Cardiac fibroblast (primary cell): Measurements from ENCODE around the gene TLR3.

Source experiments
- DNase-seq, 2 donors: peaks; one replicate each; pipeline versions ENCODE4 v3.0.0 to v3.0.0-alpha.2; 2010; ENCODE audit warnings: low read depth in 2 of 2
- H3K4me3 ChIP-seq, 2 donors: replicated peaks in 1 of 2; 1 replicate in 1 of 2; 2 replicates in 1 of 2; pipeline ENCODE4 v1.5.1; 2011; ENCODE audit warnings: low read depth in 2 of 2, low read length in 2 of 2, mild to moderate bottlenecking in 2 of 2, moderate library complexity in 1 of 2
- CTCF ChIP-seq: IDR thresholded peaks from one replicate; pipeline ENCODE4 v1.5.1; 2011; ENCODE audit warnings: low read depth, mild to moderate bottlenecking, low read length, inconsistent platforms

Gene TLR3

DNA sequence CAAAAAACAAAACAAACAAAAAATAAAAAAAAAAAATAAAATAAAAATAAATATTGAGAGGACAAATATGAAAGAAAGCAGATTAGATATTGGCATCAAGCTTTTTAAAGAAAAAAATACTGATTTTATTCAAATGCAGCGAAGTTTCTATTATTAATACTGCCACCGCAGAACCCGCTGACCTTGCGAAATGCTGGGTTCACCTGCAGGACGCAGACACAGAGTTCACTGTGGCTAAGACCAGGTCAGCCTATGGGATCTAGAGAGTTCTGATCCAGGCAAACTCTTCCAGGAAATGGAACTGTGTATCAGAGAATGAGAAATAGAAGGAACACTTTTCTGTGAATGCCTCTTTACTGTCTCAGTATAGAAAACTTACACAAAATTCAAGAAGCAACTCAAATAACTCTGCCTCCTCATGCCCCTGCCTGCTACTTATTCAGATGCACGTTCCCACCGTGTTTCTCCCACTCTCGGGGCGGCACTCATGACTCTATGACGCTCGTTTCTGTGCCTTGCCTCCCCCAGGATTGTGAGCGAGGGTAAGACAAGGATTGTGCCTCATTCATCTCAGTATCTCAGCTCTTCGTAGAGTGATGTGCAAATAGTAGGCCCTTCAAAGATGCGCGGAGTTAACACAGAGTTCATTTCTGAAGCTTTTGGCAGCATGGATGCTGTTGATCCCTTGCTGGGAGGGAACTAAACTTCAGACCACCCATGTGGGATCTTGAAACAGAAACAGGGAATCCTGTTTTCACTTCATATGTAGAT lies 44.1 kb upstream of the TLR3 start:
- TF ChIP-seq CTCF = no peak

GRCh38 chr4:186025408-186025690 lies 43.6 kb upstream of the TLR3 start:
- TF ChIP-seq CTCF = no peak
- DNase-seq = no peak
- H3K4me3 ChIP-seq = no peak overlapping the region

More for the DNA sequence above, 44.1 kb upstream of the TLR3 start:
- no peak for DNase-seq
- H3K4me3 ChIP-seq = no peak overlapping the region

DNA sequence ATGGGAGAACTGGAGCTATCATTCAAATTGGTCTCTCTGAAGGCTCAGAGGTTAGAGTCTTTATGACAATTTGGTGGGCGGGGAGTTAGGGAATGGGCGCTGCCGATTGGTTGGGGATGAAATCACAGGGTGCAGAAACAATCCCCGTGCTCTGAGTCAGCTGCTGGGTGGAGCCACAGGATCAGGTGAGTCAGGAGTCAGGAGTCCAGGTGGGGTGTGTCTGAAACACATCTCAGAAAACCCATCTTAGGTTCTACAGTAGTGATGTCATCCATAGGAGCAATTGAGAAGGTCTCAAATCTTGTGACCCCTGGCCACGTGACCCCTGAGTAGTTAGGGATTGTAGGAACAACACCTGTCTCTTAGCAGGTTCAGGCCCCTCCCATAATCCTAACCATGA lies 41.6 kb upstream of the TLR3 start:
- no peak for TF ChIP-seq CTCF
- H3K4me3 ChIP-seq = no peak overlapping the region
- DNase-seq = no peak

GRCh38 chr4:186029571-186030398 lies 39.2 kb upstream of the TLR3 start:
- peak overlapping the region in 1 of 2 donors; percentile 15 for H3K4me3 ChIP-seq
- peak; percentile 72 to 94 for DNase-seq
- TF ChIP-seq CTCF = no peak

DNA sequence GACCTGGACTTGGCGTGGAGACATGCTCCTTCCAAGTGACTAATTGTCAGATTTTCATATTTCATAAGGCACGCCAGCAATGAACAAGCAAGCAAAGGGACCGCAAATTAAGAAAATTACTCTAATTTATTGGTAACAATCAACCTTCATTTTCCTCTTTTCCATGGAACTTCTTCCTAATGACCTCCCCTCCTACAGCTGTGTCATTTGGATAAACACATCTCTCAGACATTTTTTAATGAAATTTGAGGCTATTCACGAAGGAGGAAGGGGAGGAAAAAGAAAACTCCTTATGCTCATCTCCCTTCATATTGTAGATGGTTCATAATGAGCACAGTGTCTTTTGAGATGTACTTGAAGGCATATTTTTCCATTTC lies 38.6 kb upstream of the TLR3 start:
- no peak overlapping the region for H3K4me3 ChIP-seq
- no peak for DNase-seq
- no peak for TF ChIP-seq CTCF

DNA sequence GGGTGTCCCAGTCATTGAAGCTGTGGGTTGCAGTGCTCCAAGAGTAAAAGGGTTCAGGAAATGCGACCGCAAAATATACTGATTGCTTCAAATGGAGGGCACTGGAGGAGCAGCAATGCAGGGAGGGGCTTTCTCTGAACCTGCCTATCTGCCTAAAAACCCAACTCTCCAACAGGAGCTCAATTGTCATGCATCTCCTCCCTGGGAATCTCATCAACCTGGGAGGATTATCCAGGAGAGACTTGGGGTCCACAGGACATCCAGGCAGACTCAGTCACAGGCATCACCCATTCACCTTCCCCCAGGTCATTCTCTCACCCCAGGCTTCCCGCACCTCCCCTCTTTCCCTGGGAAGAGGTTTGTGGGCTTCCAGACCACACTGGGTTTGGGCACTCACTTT lies 38.2 kb upstream of the TLR3 start:
- no peak overlapping the region for H3K4me3 ChIP-seq
- no peak for TF ChIP-seq CTCF
- DNase-seq = no peak
